Measurements from ENCODE around the gene MYO18A.

DNA sequence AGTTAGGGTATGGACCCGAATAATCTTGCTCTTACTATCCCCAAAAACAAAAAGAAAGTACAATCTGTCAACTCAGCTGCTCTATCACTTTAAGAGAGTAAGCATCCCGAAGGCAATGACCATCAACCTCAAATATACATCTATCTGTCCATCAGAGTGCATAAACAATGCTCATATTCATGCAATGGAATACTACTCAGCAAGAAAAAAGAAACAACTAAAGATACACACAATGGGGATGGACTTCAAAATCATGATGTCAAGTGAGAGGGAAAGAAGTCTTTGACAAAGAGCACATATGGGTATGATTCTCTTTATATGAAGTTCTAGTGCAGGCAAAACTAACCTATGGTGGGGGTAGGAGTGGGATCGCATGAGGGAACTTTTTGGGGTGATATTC, 9.5 kb downstream of the MYO18A start:
- TF ChIP-seq, protein P1, sequence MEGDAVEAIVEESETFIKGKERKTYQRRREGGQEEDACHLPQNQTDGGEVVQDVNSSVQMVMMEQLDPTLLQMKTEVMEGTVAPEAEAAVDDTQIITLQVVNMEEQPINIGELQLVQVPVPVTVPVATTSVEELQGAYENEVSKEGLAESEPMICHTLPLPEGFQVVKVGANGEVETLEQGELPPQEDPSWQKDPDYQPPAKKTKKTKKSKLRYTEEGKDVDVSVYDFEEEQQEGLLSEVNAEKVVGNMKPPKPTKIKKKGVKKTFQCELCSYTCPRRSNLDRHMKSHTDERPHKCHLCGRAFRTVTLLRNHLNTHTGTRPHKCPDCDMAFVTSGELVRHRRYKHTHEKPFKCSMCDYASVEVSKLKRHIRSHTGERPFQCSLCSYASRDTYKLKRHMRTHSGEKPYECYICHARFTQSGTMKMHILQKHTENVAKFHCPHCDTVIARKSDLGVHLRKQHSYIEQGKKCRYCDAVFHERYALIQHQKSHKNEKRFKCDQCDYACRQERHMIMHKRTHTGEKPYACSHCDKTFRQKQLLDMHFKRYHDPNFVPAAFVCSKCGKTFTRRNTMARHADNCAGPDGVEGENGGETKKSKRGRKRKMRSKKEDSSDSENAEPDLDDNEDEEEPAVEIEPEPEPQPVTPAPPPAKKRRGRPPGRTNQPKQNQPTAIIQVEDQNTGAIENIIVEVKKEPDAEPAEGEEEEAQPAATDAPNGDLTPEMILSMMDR (optimal IDR thresholded peaks at IDR 0.05 in 1 of 3, IDR thresholded peaks at IDR 0.05 in 1 of 3, conservative IDR thresholded peaks at IDR 0.05 in 1 of 3; ENCODE audit: extremely low read depth in 1 of 3, insufficient read depth in 2 of 3, low read length in 3 of 3) = no peak
- no peak for TF ChIP-seq EZH2 (IDR thresholded peaks at IDR 0.05; ENCODE audit: low read length)

All from keratinocyte (primary cell).